Loucy (cell line): Measurements from ENCODE around the gene GALNT9.

Source experiments
- EZH2phosphoT487 ChIP-seq: fragments of 200-600 bp; IDR thresholded peaks from 2 replicates; pipeline ENCODE4 v1.6.1; 2018; ENCODE audit warnings: antibody characterized with exemption, mild to moderate bottlenecking, moderate library complexity, borderline replicate concordance
- TF ChIP-seq, protein P1 (sequence below): fragments of 200-600 bp; sonication (generic); conservative IDR thresholded peaks from 2 replicates; pipeline ENCODE4 v1.5.1; 2014; ENCODE audit warnings: mild to moderate bottlenecking, antibody characterized with exemption, low read length

DNA sequence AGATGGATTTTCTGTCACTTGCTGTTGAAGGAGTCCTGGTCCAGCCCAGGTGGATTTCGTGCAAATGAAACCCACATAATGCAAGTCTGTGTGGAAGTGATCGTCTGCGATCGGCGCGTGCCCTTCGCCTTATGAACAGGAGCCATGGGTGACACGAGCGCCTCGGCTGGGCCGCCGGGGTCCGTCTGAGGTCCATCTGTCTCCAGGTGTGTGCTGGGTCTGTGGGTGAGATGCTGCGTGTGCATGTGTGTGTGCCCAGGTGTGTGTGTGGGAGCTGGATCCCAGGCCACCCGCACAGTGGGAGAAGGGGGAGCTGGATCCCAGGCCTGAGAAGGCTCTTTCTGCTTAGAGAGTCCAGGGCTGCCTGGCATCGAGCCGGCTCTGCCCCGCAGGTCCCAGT lies 53.8 kb downstream of the GALNT9 start:
- TF ChIP-seq, protein P1, sequence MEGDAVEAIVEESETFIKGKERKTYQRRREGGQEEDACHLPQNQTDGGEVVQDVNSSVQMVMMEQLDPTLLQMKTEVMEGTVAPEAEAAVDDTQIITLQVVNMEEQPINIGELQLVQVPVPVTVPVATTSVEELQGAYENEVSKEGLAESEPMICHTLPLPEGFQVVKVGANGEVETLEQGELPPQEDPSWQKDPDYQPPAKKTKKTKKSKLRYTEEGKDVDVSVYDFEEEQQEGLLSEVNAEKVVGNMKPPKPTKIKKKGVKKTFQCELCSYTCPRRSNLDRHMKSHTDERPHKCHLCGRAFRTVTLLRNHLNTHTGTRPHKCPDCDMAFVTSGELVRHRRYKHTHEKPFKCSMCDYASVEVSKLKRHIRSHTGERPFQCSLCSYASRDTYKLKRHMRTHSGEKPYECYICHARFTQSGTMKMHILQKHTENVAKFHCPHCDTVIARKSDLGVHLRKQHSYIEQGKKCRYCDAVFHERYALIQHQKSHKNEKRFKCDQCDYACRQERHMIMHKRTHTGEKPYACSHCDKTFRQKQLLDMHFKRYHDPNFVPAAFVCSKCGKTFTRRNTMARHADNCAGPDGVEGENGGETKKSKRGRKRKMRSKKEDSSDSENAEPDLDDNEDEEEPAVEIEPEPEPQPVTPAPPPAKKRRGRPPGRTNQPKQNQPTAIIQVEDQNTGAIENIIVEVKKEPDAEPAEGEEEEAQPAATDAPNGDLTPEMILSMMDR: no peak
- no peak for TF ChIP-seq EZH2phosphoT487
